ENCODE measurements around the gene SLC5A9. TPM values are rescaled to one million over a fixed set of nuclear protein-coding genes. Genes with fewer than 3 reads are reported as not detected.

The SLC5A9 gene
- total RNA-seq, 2 experiments from 2014 or later, result not detected

DNA sequence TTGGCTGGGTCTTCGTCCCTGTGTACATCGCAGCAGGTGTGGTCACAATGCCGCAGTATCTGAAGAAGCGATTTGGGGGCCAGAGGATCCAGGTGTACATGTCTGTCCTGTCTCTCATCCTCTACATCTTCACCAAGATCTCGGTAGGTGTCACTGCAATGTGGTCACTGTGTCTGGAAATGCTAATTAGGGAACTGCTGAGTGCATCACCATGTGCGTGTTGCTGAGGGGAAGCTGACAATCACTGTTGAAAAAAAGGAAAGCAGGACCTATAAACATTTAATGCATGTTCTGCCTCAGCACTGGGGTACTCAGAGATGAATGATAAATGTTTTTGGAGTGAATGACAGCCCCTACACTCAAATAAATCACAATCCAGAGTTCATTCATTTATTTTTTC, 6.8 kb downstream of the SLC5A9 start:
- Mint-ChIP-seq H3K9me3 (no peaks in the 10 kb centered on the region), H3K4me3 (no peak overlapping the region), H3K36me3 (ENCODE audit: low read depth) (no peaks in the 10 kb centered on the region), H3K27me3 (ENCODE audit: low read depth) (no peaks in the 10 kb centered on the region), H3K4me1 (ENCODE audit: low read depth) (peaks cover 3% of the 10 kb centered on the region), H3K27ac (no peak overlapping the region)
- CTCF ChIA-PET, result no interaction called here
- intact Hi-C loops (cut with micrococcal nuclease), result no loop called here
- DNase-seq, result no peak

DNA sequence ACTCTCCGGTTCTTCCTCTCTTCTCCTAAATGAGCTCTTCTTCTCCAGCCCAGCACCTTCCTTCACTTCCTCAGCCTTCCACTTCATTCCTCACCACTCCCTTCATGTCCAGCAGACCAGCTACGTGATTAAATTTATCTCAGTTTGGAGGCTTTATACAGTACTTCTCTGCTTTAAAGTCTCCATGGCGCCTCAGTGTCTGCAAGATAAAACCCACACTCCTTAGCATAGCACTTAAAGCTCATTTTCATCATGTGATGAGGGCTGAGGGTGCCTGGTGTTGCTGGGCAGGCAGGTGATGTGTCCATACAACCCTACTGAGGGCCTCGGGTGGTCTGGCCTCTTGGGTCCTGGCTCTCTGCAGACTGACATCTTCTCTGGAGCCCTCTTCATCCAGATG, 7.7 kb downstream of the SLC5A9 start:
- CTCF ChIA-PET, result interaction anchor here (0.8 kb wide), 1 partner anchor 136 kb away, joined by 3 read pairs; no protein-coding TSS in a partner anchor
- H3K4me1 Mint-ChIP-seq (ENCODE audit: low read depth), result peaks cover 3% of the 10 kb centered on the region
- intact Hi-C loops (cut with micrococcal nuclease), result loop anchor here (10.0 kb wide), 1 partner anchor 235 kb away; the partner anchor contains the start of gene TRABD2B
- no peak overlapping the region for H3K4me3 Mint-ChIP-seq
- H3K27ac Mint-ChIP-seq, result no peak overlapping the region
- no peaks in the 10 kb centered on the region for H3K27me3 Mint-ChIP-seq (ENCODE audit: low read depth)
- no peaks in the 10 kb centered on the region for H3K36me3 Mint-ChIP-seq (ENCODE audit: low read depth)
- no peaks in the 10 kb centered on the region for H3K9me3 Mint-ChIP-seq
- no peak for DNase-seq

- Mint-ChIP-seq H3K36me3 (ENCODE audit: low read depth) (no peaks in the 10 kb centered on the region), H3K27ac (no peak overlapping the region), H3K9me3 (no peaks in the 10 kb centered on the region), H3K27me3 (ENCODE audit: low read depth) (no peaks in the 10 kb centered on the region), H3K4me3 (no peak overlapping the region), H3K4me1 (ENCODE audit: low read depth) (peaks cover 3% of the 10 kb centered on the region)
- CTCF ChIA-PET, result interaction anchor here (0.6 kb wide), 1 partner anchor 13 kb away, joined by 4 read pairs; no protein-coding TSS in a partner anchor
- intact Hi-C loops (cut with micrococcal nuclease), result loop anchor here (10.0 kb wide), 1 partner anchor 238 kb away; the partner anchor contains the start of gene TRABD2B
- no peak for DNase-seq
These were observed 10.2 kb downstream of the SLC5A9 start for GRCh38 chr1:48232722-48233121.

DNA sequence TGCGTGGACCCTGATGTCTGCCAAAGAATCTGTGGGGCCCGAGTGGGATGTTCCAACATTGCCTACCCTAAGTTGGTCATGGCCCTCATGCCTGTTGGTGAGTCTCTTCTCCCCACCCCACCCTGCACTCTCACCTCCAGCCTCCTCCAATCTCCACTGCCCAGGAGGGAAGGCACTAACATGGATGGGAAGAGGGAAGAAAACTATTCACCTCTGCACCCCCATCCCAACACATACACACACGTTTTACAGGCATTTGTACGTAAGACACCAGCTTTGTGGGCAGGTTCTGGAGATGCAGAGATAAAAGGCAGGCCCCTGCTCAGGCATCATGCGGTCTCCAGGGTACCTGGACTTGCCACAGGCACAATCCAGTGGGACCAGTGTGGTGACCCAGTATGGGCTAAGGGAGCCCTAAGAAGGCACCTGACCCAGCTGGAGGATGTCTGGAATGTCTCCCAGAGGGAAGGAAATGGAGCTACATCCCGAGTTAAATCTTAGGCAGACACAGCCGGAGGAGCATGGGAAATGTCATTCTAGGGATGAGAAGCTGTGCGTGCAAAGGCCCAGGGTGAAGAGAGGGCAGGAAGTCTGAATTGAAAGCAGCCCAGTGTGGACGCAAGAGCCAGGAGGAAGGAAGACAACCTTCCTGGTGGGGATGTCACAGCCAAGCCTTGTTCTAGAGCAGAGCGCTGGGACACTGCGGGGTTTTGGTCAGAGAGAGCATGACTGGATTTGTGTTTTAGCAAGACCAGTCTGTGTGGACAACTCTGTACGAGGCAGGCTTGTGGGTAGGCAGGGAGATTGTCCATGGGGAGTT, 11.4 kb downstream of the SLC5A9 start:
- H3K4me1 Mint-ChIP-seq (ENCODE audit: low read depth), result no peaks in the 10 kb centered on the region
- intact Hi-C loops (cut with micrococcal nuclease), result loop anchor here (10.0 kb wide), 1 partner anchor 239 kb away; the partner anchor contains the start of gene TRABD2B
- no peak overlapping the region for H3K27ac Mint-ChIP-seq
- no peaks in the 10 kb centered on the region for H3K36me3 Mint-ChIP-seq (ENCODE audit: low read depth)
- CTCF ChIA-PET, result no interaction called here
- no peaks in the 10 kb centered on the region for H3K9me3 Mint-ChIP-seq
- DNase-seq, result no peak
- no peaks in the 10 kb centered on the region for H3K27me3 Mint-ChIP-seq (ENCODE audit: low read depth)
- H3K4me3 Mint-ChIP-seq, result no peak overlapping the region

DNA sequence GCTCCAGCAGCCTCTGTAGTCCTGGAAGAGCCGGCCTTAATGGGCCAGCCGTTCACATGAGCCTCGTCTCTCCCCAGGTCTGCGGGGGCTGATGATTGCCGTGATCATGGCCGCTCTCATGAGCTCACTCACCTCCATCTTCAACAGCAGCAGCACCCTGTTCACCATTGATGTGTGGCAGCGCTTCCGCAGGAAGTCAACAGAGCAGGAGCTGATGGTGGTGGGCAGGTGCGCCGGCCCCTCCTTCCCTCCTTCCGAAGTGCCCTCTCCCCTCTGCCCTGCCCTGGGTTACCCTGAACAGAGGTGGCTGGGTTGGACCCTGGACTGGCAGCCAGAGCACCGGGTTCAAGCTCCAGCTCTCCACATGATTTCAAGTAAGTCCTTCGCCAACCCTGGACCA, 13.1 kb downstream of the SLC5A9 start:
- CTCF ChIA-PET, result interaction anchor here (0.6 to 2.9 kb wide), 5 partner anchors 119 to 400 kb away, joined by 3 to 14 read pairs (median 4); no protein-coding TSS in a partner anchor
- H3K27me3 Mint-ChIP-seq (ENCODE audit: low read depth), result no peaks in the 10 kb centered on the region
- no peaks in the 10 kb centered on the region for H3K36me3 Mint-ChIP-seq (ENCODE audit: low read depth)
- intact Hi-C loops (cut with micrococcal nuclease), result loop anchor here (10.0 kb wide), 1 partner anchor 241 kb away; the partner anchor contains the start of gene TRABD2B
- no peak overlapping the region for H3K4me3 Mint-ChIP-seq
- no peak for DNase-seq
- no peaks in the 10 kb centered on the region for H3K4me1 Mint-ChIP-seq (ENCODE audit: low read depth)
- H3K27ac Mint-ChIP-seq, result no peak overlapping the region
- no peaks in the 10 kb centered on the region for H3K9me3 Mint-ChIP-seq

DNA sequence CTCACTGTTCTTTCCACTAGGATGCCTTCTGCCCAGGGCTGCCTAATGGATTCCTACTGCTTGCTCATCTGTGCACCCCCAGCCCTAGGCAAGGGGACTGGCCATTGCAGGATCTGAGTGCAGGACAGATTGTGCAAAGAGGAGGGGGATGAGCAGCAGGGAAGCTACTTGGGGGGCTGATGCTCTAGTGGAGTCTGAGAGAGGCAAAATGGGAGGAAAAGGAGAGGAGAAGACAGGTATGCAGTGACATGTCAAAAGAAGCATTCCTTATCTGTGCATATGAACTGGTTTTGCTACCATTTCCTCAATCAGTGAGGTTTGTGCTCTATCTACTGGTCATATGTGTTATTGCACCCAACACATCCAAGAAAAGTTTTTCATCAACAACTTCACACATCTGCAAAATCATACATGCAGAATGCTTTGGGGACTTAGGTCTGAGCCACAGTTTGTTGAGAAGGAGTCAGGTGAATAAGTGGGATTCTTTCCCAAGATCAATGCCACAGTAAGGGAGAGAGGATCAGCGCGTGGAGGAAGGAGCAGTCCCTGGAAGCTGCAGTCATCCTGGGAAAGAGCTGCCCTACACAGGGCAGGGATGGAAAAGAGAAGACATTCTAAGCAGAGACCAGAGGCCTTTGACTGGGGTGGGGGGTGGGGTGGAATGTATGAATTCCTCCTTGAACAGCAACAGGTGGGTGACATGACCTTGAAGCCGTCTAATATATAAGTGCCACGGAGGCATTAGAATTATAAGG, 14.4 kb downstream of the SLC5A9 start:
- intact Hi-C loops (cut with micrococcal nuclease), result loop anchor here (1.0 to 10.0 kb wide), 4 partner anchors 35 to 242 kb away; partner anchors contain the start of gene TRABD2B
- CTCF ChIA-PET, result interaction anchor here (0.8 to 2.9 kb wide), 3 partner anchors 127 to 240 kb away, joined by 3 to 14 read pairs (median 5); partner anchors contain the start of gene TRABD2B
- no peak for DNase-seq

GRCh38 chr1:48242141-48242736, 19.7 kb downstream of the SLC5A9 start:
- no peak for DNase-seq
- no peaks in the 10 kb centered on the region for H3K27me3 Mint-ChIP-seq (ENCODE audit: low read depth)
- CTCF ChIA-PET, result no interaction called here
- H3K9me3 Mint-ChIP-seq, result no peaks in the 10 kb centered on the region
- intact Hi-C loops (cut with micrococcal nuclease), result no loop called here
- no peak overlapping the region for H3K4me3 Mint-ChIP-seq
- H3K27ac Mint-ChIP-seq, result no peak overlapping the region
- peaks cover 3% of the 10 kb centered on the region for H3K4me1 Mint-ChIP-seq (ENCODE audit: low read depth)
- no peaks in the 10 kb centered on the region for H3K36me3 Mint-ChIP-seq (ENCODE audit: low read depth)

More for the DNA sequence above, 14.4 kb downstream of the SLC5A9 start:
- no peaks in the 10 kb centered on the region for H3K36me3 Mint-ChIP-seq (ENCODE audit: low read depth)
- no peak overlapping the region for H3K4me3 Mint-ChIP-seq
- H3K27me3 Mint-ChIP-seq (ENCODE audit: low read depth), result no peaks in the 10 kb centered on the region
- no peaks in the 10 kb centered on the region for H3K9me3 Mint-ChIP-seq
- H3K4me1 Mint-ChIP-seq (ENCODE audit: low read depth), result no peaks in the 10 kb centered on the region
- no peak overlapping the region for H3K27ac Mint-ChIP-seq

GRCh38 chr1:48245106-48245505, 22.6 kb downstream of the SLC5A9 start:
- Mint-ChIP-seq H3K36me3 (ENCODE audit: low read depth) (no peaks in the 10 kb centered on the region), H3K4me1 (ENCODE audit: low read depth) (peaks cover 3% of the 10 kb centered on the region), H3K27me3 (ENCODE audit: low read depth) (peaks cover 4% of the 10 kb centered on the region), H3K9me3 (no peaks in the 10 kb centered on the region), H3K4me3 (no peak overlapping the region), H3K27ac (no peak overlapping the region)
- intact Hi-C loops (cut with micrococcal nuclease), result no loop called here
- DNase-seq, result no peak
- CTCF ChIA-PET, result no interaction called here

GRCh38 chr1:48246727-48247126, 24.2 kb downstream of the SLC5A9 start:
- Mint-ChIP-seq H3K9me3 (no peaks in the 10 kb centered on the region), H3K4me1 (ENCODE audit: low read depth) (peaks cover 3% of the 10 kb centered on the region), H3K27ac (no peak overlapping the region), H3K27me3 (ENCODE audit: low read depth) (peaks cover 4% of the 10 kb centered on the region), H3K36me3 (ENCODE audit: low read depth) (no peaks in the 10 kb centered on the region), H3K4me3 (no peak overlapping the region)
- intact Hi-C loops (cut with micrococcal nuclease), result no loop called here
- no peak for DNase-seq
- CTCF ChIA-PET, result interaction anchor here (1.0 kb wide), 1 partner anchor 45 kb away, joined by 3 read pairs; no protein-coding TSS in a partner anchor

DNA sequence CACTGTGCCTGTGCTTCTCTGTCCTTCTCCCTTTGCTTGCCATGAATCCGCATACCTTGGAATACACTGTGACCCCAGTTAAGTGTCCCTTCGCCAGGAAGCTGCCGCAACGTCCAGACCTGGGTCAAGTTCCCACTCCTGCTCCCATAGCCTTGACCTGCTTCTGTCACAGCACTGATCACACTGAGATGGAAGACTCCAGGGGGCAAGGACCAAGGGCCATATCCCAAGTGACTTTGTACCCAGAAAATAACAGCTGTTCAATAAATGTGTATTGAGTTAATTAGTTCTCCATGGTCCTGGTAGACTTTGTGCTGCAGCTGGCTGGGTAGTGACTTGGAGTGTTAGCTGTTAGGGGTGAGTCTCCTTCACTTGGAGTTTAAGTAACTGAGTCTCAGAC, 25.8 kb downstream of the SLC5A9 start:
- Mint-ChIP-seq H3K27ac (no peak overlapping the region), H3K27me3 (ENCODE audit: low read depth) (peaks cover 6% of the 10 kb centered on the region), H3K4me3 (no peak overlapping the region), H3K4me1 (ENCODE audit: low read depth) (peaks cover 3% of the 10 kb centered on the region), H3K36me3 (ENCODE audit: low read depth) (no peaks in the 10 kb centered on the region), H3K9me3 (no peaks in the 10 kb centered on the region)
- no peak for DNase-seq
- intact Hi-C loops (cut with micrococcal nuclease), result no loop called here
- CTCF ChIA-PET, result no interaction called here

DNA sequence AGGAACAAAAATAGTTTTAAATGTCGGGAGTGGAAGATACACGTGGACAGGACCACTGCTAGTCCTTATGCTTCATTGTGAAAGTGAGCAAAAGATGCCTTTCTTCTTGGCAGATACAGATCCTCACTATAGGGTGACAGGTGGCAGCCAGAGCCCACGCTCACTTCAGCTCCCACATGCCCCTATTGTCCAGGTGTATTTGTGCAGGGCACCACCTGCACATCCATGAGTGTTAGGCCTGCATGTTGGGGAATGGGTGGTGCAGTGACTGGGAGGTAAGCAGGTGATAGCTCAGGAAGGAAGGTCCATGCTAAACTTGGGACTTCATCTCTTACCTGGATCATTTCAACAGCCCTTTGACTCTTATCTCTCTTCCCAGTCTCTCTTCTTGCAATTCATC, 27.4 kb downstream of the SLC5A9 start:
- CTCF ChIA-PET, result no interaction called here
- no peaks in the 10 kb centered on the region for H3K36me3 Mint-ChIP-seq (ENCODE audit: low read depth)
- peaks cover 6% of the 10 kb centered on the region for H3K27me3 Mint-ChIP-seq (ENCODE audit: low read depth)
- H3K9me3 Mint-ChIP-seq, result no peaks in the 10 kb centered on the region
- H3K4me1 Mint-ChIP-seq (ENCODE audit: low read depth), result peaks cover 3% of the 10 kb centered on the region
- no peak overlapping the region for H3K4me3 Mint-ChIP-seq
- no peak for DNase-seq
- intact Hi-C loops (cut with micrococcal nuclease), result no loop called here
- no peak overlapping the region for H3K27ac Mint-ChIP-seq

DNA sequence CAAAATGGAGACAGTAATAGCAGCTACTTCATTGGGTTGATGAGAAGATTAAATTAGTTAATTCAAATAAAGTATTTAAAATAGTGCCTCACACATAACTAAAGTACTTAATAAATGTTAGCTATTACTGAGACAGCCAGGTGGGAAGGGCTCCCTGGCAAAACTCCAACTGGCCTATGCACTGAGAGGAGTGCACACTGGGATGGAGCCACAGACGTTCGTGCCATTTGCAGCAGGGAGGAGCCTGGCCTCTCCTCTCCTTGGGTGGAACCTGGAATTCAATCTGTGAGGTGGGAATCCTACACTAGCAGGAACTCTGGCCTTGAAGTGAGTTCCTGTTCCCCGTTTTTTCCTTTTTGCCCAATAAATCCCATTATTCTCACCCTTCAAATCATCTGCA, 28.1 kb downstream of the SLC5A9 start:
- no peaks in the 10 kb centered on the region for H3K36me3 Mint-ChIP-seq (ENCODE audit: low read depth)
- intact Hi-C loops (cut with micrococcal nuclease), result no loop called here
- CTCF ChIA-PET, result no interaction called here
- H3K27me3 Mint-ChIP-seq (ENCODE audit: low read depth), result peaks cover 6% of the 10 kb centered on the region
- no peak overlapping the region for H3K27ac Mint-ChIP-seq
- no peak for DNase-seq
- H3K4me3 Mint-ChIP-seq, result no peak overlapping the region
- H3K4me1 Mint-ChIP-seq (ENCODE audit: low read depth), result no peaks in the 10 kb centered on the region
- H3K9me3 Mint-ChIP-seq, result no peaks in the 10 kb centered on the region
